Psoas muscle (tissue), 8 donors: ENCODE measurements around the gene UROS. TPM values are rescaled to one million over a fixed set of nuclear protein-coding genes. Genes with fewer than 3 reads are reported as not detected.

ENCODE experiments used
- ATAC-seq, 4 donors: fragments of 200-7000 bp; cut with Tn5 transposase; one replicate each; pipeline ENCODE4 v1.9.1; 2020; ENCODE audit warnings: moderate library complexity in 3 of 4, mild to moderate bottlenecking in 2 of 4
- DNase-seq, 2 donors: peaks; one replicate each; pipeline ENCODE4 v3.0.0-alpha.2; 2020
- H3K27ac ChIP-seq: fragments of 200-600 bp; one replicate; pipeline ENCODE4 v1.8.0; 2022
- H3K27me3 ChIP-seq, 3 donors: fragments of 200-600 bp in 1 of 3; one replicate each; pipeline versions ENCODE4 v1.6.1 to v1.8.0; 2013 to 2022; ENCODE audit warnings: low read length in 2 of 3, mild to moderate bottlenecking in 2 of 3, moderate library complexity in 1 of 3; ENCODE audit not compliant: insufficient read depth in 3 of 3
- H3K36me3 ChIP-seq, 2 donors: fragments of 200-600 bp in 1 of 2; one replicate each; pipeline versions ENCODE4 v1.6.1 to v1.8.0; 2013 to 2022; ENCODE audit warnings: low read depth in 1 of 2, mild to moderate bottlenecking in 1 of 2, moderate library complexity in 1 of 2; ENCODE audit not compliant: insufficient read depth in 1 of 2
- H3K4me1 ChIP-seq: fragments of 200-600 bp; one replicate; pipeline ENCODE4 v1.8.0; 2022
- H3K4me3 ChIP-seq: fragments of 200-600 bp; one replicate; pipeline ENCODE4 v1.8.0; 2022; ENCODE audit warnings: mild to moderate bottlenecking
- H3K9me3 ChIP-seq: fragments of 200-600 bp; one replicate; pipeline ENCODE4 v1.8.0; 2022
- WGBS, 3 donors: extraction: QIAGEN DNeasy Blood & Tissue Kit; methylation state at CpG; one replicate each; pipeline versions ENCODE4 v1.1.6 to v1.1.7; 2013; 5-methylcytosine and 5-hydroxymethylcytosine counted together
- intact Hi-C, 2 donors: fragments of 100-400 bp; cut with DNase I; formaldehyde crosslinking; loops; one replicate each; pipeline versions ENCODE4 v1.11.0 to v1.14.2; 2022
- polyA plus RNA-seq, 3 donors: library from polyadenylated mRNA; stranded (reverse); fragments of 200-250 nt; gene quantifications; one replicate each; pipeline ENCODE4 v1.2.3, GENCODE V29; 2013
- total RNA-seq, 4 donors: library from RNA; stranded (reverse); fragmentation: NEBNext Ultra II Directional in 2 of 4; extraction: Animal tissue kit (Norgen Biotek cat#: 25700) in 2 of 4; gene quantifications; one replicate each; pipeline versions ENCODE4 v1.2.1 to v1.2.4, GENCODE V29; 2021 to 2023
- TF ChIP-seq, protein P1 (sequence below): fragments of 200-600 bp; IDR thresholded peaks from one replicate; pipeline ENCODE4 v1.8.0; 2022; ENCODE audit warnings: antibody characterized with exemption
- donor health status: healthy with polysubstance abuse.
- donor health status: DM: no; HTN: no; CAD: no; lungs with moderate emphysema.
- donor health status: Bipolar disorder and iron deficiency.
- donor health status: healthy.
- donor health status: DM: yes; HTN: yes; CAD: no.
- donor health status: DM: no; HTN: no; CAD: no.
- donor health status: DM: no; HTN: no; CAD: no.
- donor health status: DM: yes; HTN: yes; CAD: no.

Gene UROS
- total and polyA plus RNA-seq, 7 donors = 39.6 to 73.6 (median 52.6) TPM

DNA sequence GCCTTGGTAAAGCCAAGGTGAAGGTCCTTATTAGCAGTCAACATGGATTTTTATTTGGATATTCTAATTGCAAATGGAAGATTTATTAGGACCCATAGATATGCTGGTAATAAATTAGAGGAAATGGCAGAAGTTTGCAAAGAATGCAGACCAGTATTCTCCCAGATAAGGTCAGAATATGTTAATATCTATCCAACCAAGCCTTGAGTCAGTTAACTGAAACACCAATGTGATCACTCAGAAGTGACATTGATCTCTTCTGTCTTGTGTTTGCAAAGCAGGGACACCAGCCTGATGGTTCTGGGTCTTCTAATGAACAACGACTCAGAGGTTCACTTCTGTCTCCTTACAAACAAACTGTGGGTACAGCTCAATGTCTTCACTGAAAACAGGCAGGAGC, 21.5 kb downstream of the UROS start:
- TF ChIP-seq, protein P1, sequence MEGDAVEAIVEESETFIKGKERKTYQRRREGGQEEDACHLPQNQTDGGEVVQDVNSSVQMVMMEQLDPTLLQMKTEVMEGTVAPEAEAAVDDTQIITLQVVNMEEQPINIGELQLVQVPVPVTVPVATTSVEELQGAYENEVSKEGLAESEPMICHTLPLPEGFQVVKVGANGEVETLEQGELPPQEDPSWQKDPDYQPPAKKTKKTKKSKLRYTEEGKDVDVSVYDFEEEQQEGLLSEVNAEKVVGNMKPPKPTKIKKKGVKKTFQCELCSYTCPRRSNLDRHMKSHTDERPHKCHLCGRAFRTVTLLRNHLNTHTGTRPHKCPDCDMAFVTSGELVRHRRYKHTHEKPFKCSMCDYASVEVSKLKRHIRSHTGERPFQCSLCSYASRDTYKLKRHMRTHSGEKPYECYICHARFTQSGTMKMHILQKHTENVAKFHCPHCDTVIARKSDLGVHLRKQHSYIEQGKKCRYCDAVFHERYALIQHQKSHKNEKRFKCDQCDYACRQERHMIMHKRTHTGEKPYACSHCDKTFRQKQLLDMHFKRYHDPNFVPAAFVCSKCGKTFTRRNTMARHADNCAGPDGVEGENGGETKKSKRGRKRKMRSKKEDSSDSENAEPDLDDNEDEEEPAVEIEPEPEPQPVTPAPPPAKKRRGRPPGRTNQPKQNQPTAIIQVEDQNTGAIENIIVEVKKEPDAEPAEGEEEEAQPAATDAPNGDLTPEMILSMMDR = no peak
- Histone ChIP-seq H3K4me1 (no peaks in the 10 kb centered on the region), H3K9me3 (no peaks in the 10 kb centered on the region), H3K27me3 (no peaks in the 10 kb centered on the region), H3K27ac (no peak overlapping the region), H3K4me3 (no peak overlapping the region), H3K36me3 (peaks cover 9 to 96% of the 10 kb centered on the region in 2 donors)
- 93 to 96% (median 96%) methylated on average over 1 of the region's 1 CpG for WGBS, 3 donors
- intact Hi-C loops = no loop called here
- ATAC-seq (no peak), DNase-seq (no peak)

- H3K9me3 ChIP-seq = no peaks in the 10 kb centered on the region
- no peak overlapping the region for H3K27ac ChIP-seq
- no peak overlapping the region for H3K4me3 ChIP-seq
- no peaks in the 10 kb centered on the region for H3K4me1 ChIP-seq
- DNase-seq (no peak), ATAC-seq (no peak)
- peaks cover 7 to 96% of the 10 kb centered on the region in 2 donors for H3K36me3 ChIP-seq
- TF ChIP-seq, protein P1 = no peak
- intact Hi-C loops = no loop called here
- 87 to 95% (median 93%) methylated on average over 8 of the region's 8 CpGs for WGBS, 3 donors
- no peaks in the 10 kb centered on the region for H3K27me3 ChIP-seq
Observed at GRCh38 chr10:125799451-125800182, 23.4 kb downstream of the UROS start.

DNA sequence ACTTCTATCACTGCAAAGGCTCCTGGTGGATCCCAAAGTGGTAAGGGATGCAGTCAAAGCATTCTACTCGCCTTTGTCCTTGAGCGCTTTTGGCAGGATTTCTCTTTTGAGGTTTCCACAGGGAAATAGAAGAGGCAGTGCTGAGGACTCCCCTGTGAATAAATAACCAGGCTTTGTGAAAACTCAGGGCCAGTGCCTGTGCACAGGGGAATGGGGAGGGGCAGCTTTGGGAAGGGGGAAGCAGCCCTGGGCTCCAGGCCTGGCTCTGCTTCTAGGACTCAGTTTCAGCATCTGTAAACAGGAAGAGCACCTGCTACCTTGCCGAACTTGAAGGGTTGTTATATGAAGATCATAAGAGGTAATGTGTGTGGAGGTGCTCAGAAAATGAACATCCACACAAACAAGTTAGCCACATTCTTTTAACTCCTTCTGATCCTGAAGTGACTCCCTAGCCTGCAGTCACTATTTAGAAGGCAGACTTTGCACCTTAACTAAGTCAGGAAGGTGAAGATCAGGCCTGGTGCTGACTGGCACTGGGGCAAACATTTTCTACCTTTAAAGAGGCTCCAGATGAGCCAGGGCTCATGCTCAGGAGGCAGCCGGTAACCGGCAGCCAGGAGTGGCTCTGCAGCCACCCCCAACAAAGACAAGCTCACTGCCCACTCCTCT, 24.9 kb downstream of the UROS start:
- DNase-seq = no peak
- H3K4me1 ChIP-seq = no peaks in the 10 kb centered on the region
- intact Hi-C loops = no loop called here
- no peak for ATAC-seq
- TF ChIP-seq, protein P1 = no peak
- H3K27me3 ChIP-seq = no peaks in the 10 kb centered on the region
- H3K36me3 ChIP-seq = peaks cover 4 to 96% of the 10 kb centered on the region in 2 donors
- no peak overlapping the region for H3K4me3 ChIP-seq
- no peak overlapping the region for H3K27ac ChIP-seq
- no peaks in the 10 kb centered on the region for H3K9me3 ChIP-seq
- 50 to 71% (median 52%) methylated on average over 5 of the region's 5 CpGs for WGBS, 3 donors

GRCh38 chr10:125797424-125797823, 25.6 kb downstream of the UROS start:
- TF ChIP-seq, protein P1 = no peak
- Histone ChIP-seq H3K27ac (no peak overlapping the region), H3K4me1 (no peaks in the 10 kb centered on the region), H3K9me3 (no peaks in the 10 kb centered on the region), H3K4me3 (no peak overlapping the region), H3K27me3 (no peaks in the 10 kb centered on the region), H3K36me3 (peaks cover under 1 to 96% of the 10 kb centered on the region in 2 donors)
- DNase-seq (no peak), ATAC-seq (no peak)
- 89 to 92% (median 91%) methylated on average over 8 of the region's 8 CpGs for whole genome bisulfite sequencing, 3 donors
- intact Hi-C loops = no loop called here
